Right lobe of liver (tissue), 6 donors: ENCODE measurements around the gene B3GAT3. TPM values are rescaled to one million over a fixed set of nuclear protein-coding genes. Genes with fewer than 3 reads are reported as not detected.

Experiments
- ATAC-seq, 4 donors: fragments of 200-7000 bp; cut with Tn5 transposase; one replicate each; pipeline ENCODE4 v1.9.1; 2020; ENCODE audit warnings: mild to moderate bottlenecking in 4 of 4, moderate library complexity in 4 of 4
- DNase-seq, 3 donors: peaks; one replicate each; pipeline ENCODE4 v3.0.0-alpha.2; 2020
- H3K27ac ChIP-seq, 3 donors: fragments of 200-600 bp; one replicate each; pipeline ENCODE4 v1.8.0; 2022
- H3K27me3 ChIP-seq, 2 donors: fragments of 200-600 bp; one replicate each; pipeline ENCODE4 v1.8.0; 2022
- H3K36me3 ChIP-seq, 4 donors: fragments of 200-600 bp; sonication (generic) in 1 of 4; one replicate each; pipeline versions ENCODE4 v1.5.1 to v1.8.0; 2017 to 2022; ENCODE audit warnings: control low read depth in 1 of 4
- H3K4me1 ChIP-seq, 4 donors: fragments of 200-600 bp; sonication (generic) in 1 of 4; one replicate each; pipeline versions ENCODE4 v1.5.1 to v1.8.0; 2017 to 2022; ENCODE audit warnings: control low read depth in 1 of 4
- H3K4me3 ChIP-seq, 3 donors: fragments of 200-600 bp; one replicate each; pipeline ENCODE4 v1.8.0; 2022
- H3K9me3 ChIP-seq, 4 donors: fragments of 200-600 bp; sonication (generic) in 1 of 4; one replicate each; pipeline versions ENCODE4 v1.5.1 to v1.8.0; 2017 to 2022; ENCODE audit warnings: control low read depth in 1 of 4
- CTCF ChIP-seq, 4 donors: fragments of 200-600 bp in 3 of 4; fragments of 450-650 bp in 1 of 4; IDR thresholded peaks; one replicate each; pipeline versions ENCODE4 v1.5.1 to v1.8.0; 2016 to 2022; ENCODE audit warnings: antibody characterized with exemption in 4 of 4, mild to moderate bottlenecking in 2 of 4
- POLR2A ChIP-seq: fragments of 450-650 bp; IDR thresholded peaks from one replicate; pipeline ENCODE4 v1.6.1; 2017; ENCODE audit warnings: antibody characterized with exemption, mild to moderate bottlenecking
- WGBS: methylation state at CpG from one replicate; pipeline ENCODE4 v1.1.6; 2018; ENCODE audit warnings: low coverage, low lambda C conversion rate; ENCODE audit not compliant: insufficient coverage; ENCODE audit errors: missing lambda C conversion rate; 5-methylcytosine and 5-hydroxymethylcytosine counted together
- intact Hi-C, 2 donors: fragments of 100-400 bp; cut with DNase I; formaldehyde crosslinking; loops; one replicate each; pipeline versions ENCODE4 v1.11.2 to v1.14.1; 2022
- total RNA-seq, 6 experiments: library from RNA; depleted of rRNA in 2 of 6; stranded (reverse); fragments of >200 nt in 2 of 6; fragmentation: NEBNext Ultra II Directional in 3 of 6; extraction: Animal tissue kit (Norgen Biotek cat#: 25700) in 3 of 6; gene quantifications; one replicate each; pipeline versions ENCODE4 v1.1.0 to v1.2.4, GENCODE V29; 2016 to 2023
- donor health status: DM: no; HTN: yes; CAD: no.
- donor health status: DM: no; HTN: no; CAD: no.
- donor health status: DM: no; HTN: no; CAD: no.
- donor health status: DM: no; HTN: yes; CAD: no.
- donor health status: DM: no; HTN: yes; CAD: no.

B3GAT3 gene
- total RNA-seq, 6 experiments from 2014 or later = 17.1 to 32.8 (median 23.4) TPM

GRCh38 chr11:62603072-62603408 is 18.7 kb downstream of the B3GAT3 start:
- Histone ChIP-seq H3K9me3 (no peaks in the 10 kb centered on the region), H3K27me3 (no peaks in the 10 kb centered on the region), H3K4me1 (peaks cover 0 to 28% (median 14%) of the 10 kb centered on the region in 4 donors), H3K27ac (no peak overlapping the region), H3K4me3 (no peak overlapping the region), H3K36me3 (peaks cover 0 to 8% (median 4%) of the 10 kb centered on the region in 4 donors)
- intact Hi-C loops = no loop called here
- TF ChIP-seq POLR2A = no peak
- TF ChIP-seq CTCF (IDR thresholded peaks at IDR 0.05) = no peak
- ATAC-seq = no peak
- no CpG with 5 or more reads among the region's 13 CpGs for WGBS
- no peak for DNase-seq

- intact Hi-C loops = no loop called here
- Histone ChIP-seq H3K27me3 (no peaks in the 10 kb centered on the region), H3K36me3 (peaks cover 0 to 15% (median 10%) of the 10 kb centered on the region in 4 donors), H3K4me1 (peaks cover 0 to 24% (median 12%) of the 10 kb centered on the region in 4 donors), H3K4me3 (peak overlapping the region; percentile 80 to 92 (median 88)), H3K27ac (peak overlapping the region in 2 of 3 donors; percentile 38 to 85), H3K9me3 (no peaks in the 10 kb centered on the region)
- TF ChIP-seq POLR2A (no peak), CTCF (IDR thresholded peaks at IDR 0.05) (peak in 2 of 4 donors; percentile 9 to 11)
- peak; percentile 70 to 73 (median 73) for DNase-seq
- ATAC-seq = peak; percentile 41 to 58 (median 45)
- WGBS = 0% methylated on average over 7 of the region's 96 CpGs
Observed at GRCh38 chr11:62602141-62603071, 19.4 kb downstream of the B3GAT3 start.

GRCh38 chr11:62601372-62602140 is 20.2 kb downstream of the B3GAT3 start, which contains the start of gene MTA2:
Gene MTA2 (minus strand): TSS chr11:62601865. CDS start chr11:62601450, 415 bp downstream.
- Histone ChIP-seq H3K27me3 (no peaks in the 10 kb centered on the region), H3K27ac (peak within 1 kb of the TSS; percentile 85 to 95 (median 85)), H3K9me3 (no peaks in the 10 kb centered on the region), H3K4me3 (peak within 1 kb of the TSS; percentile 80 to 92 (median 88)), H3K36me3 (peaks cover 0 to 23% (median 12%) of the 10 kb centered on the region in 4 donors), H3K4me1 (peaks cover 0 to 16% (median 8%) of the 10 kb centered on the region in 4 donors)
- intact Hi-C loops = no loop called here
- under 1% methylated on average over 28 of the region's 83 CpGs for WGBS
- DNase-seq (peak; percentile 96), ATAC-seq (peak; percentile 89 to 93 (median 92))
- TF ChIP-seq POLR2A = peak; percentile 42
- TF ChIP-seq CTCF (IDR thresholded peaks at IDR 0.05) = no peak

- no peaks in the 10 kb centered on the region for H3K27me3 ChIP-seq
- TF ChIP-seq CTCF (IDR thresholded peaks at IDR 0.05) (no peak), POLR2A (no peak)
- peak in 1 of 3 donors; percentile 75 for DNase-seq
- H3K4me1 ChIP-seq = peaks cover 0 to 16% (median 7%) of the 10 kb centered on the region in 4 donors
- H3K4me3 ChIP-seq = peak overlapping the region; percentile 80 to 92 (median 88)
- 1% methylated on average over 13 of the region's 30 CpGs for WGBS
- intact Hi-C loops = no loop called here
- peaks cover 0 to 28% (median 15%) of the 10 kb centered on the region in 4 donors for H3K36me3 ChIP-seq
- no peaks in the 10 kb centered on the region for H3K9me3 ChIP-seq
- ATAC-seq = peak; percentile 21 to 47 (median 37)
- peak overlapping the region; percentile 85 to 95 (median 85) for H3K27ac ChIP-seq
Observed at GRCh38 chr11:62601122-62601371, 20.7 kb downstream of the B3GAT3 start.
